GM18498 (cell line): ENCODE measurements around the gene C5AR2.
"Not testable (repeated sequence)": the region's sequence is repeated elsewhere in the genome, so short reads cannot be mapped to it uniquely, and the experiment has no call there.

Experiments used
- ATAC-seq: cut with Tn5 transposase; IDR thresholded peaks from one replicate; pipeline ENCODE4 v1.9.1; 2021; ENCODE audit warnings: mild to moderate bottlenecking, moderate library complexity; ENCODE audit not compliant: unreplicated experiment

The C5AR2 gene

GRCh38 chr19:47384533-47384932, 52.6 kb downstream of the C5AR2 start:
- ATAC-seq: not testable (repeated sequence)

GRCh38 chr19:47386582-47386981, 54.6 kb downstream of the C5AR2 start:
- not testable (repeated sequence) for ATAC-seq

- not testable (repeated sequence) for ATAC-seq
These were observed 55.6 kb downstream of the C5AR2 start for GRCh38 chr19:47387623-47388022.

GRCh38 chr19:47388721-47389120, 56.7 kb downstream of the C5AR2 start:
- not testable (repeated sequence) for ATAC-seq

GRCh38 chr19:47389150-47389556, 57.2 kb downstream of the C5AR2 start:
- ATAC-seq: no peak

GRCh38 chr19:47390533-47391488, 58.8 kb downstream of the C5AR2 start:
- ATAC-seq: no peak

GRCh38 chr19:47391510-47392223, 59.7 kb downstream of the C5AR2 start:
- no peak for ATAC-seq
